ENCODE data around the gene CELF5.
"Not testable (repeated sequence)": the region's sequence is repeated elsewhere in the genome, so short reads cannot be mapped to it uniquely, and the experiment has no call there.

The CELF5 gene

GRCh38 chr19:3229346-3229743, 4.9 kb downstream of the CELF5 start:
- H3K4me3 ChIP-seq (replicated peaks; ENCODE audit: low read depth, low read length), result no peak overlapping the region
- DNase-seq (ENCODE audit: low read depth), result no peak
- TF ChIP-seq CTCF (IDR thresholded peaks at IDR 0.05; ENCODE audit: low read length, missing control alignments), result no peak

DNA sequence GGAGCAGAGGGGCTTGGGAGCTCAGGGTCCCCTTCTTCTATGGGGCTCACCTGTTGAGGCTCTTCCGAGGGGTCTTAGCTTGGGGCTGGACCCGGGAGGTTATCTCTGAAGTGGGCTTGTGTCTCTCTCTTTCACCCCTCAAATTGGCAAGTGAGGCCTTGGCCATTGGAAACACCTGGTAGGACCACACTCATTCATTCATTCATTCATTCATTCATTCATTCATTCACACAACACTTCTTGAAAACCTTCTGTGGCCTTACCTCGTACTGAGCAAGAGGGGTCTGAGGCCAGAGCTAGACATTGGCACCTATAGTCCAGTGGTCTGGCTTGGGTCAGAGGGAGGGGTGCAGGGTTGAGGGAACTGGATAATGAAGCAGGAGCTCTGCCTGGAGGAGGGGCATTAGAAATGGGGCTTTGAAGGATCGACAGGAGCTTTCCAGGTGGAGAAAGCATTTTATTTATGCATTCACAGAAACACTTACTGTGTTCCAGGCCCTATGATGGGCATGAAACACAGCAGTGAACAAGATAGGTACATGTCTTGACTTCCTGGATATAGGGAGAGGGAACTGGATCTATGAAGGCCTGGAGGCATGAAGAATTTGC, 5.5 kb downstream of the CELF5 start:
- no peak for TF ChIP-seq CTCF (IDR thresholded peaks at IDR 0.05; ENCODE audit: low read length, missing control alignments)
- no peak for DNase-seq (ENCODE audit: low read depth)
- no peak overlapping the region for H3K4me3 ChIP-seq (replicated peaks; ENCODE audit: low read depth, low read length)

GRCh38 chr19:3231288-3231687, 6.8 kb downstream of the CELF5 start:
- H3K4me3 ChIP-seq (replicated peaks; ENCODE audit: low read depth, low read length), result no peak overlapping the region
- TF ChIP-seq CTCF (IDR thresholded peaks at IDR 0.05; ENCODE audit: low read length, missing control alignments), result no peak
- no peak for DNase-seq (ENCODE audit: low read depth)

DNA sequence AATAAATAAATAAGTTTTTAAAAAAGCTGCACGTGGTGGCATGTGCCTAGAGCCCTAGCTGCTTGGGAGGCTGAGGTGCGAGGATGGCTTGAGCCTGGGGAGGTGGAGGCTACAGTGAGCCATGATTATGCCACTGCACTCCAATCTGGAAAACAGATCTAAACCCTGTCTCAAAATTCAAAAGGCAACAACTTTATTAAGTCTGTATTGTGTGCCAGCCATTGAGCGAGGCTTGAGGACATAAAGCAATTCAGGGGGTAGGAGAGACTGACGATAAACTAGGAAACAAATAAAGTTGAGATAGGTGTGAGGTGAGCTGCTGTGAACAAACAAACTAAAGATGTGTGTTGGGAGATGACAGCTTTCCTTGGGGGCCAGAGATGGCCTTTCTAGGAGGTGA, 8.7 kb downstream of the CELF5 start:
- TF ChIP-seq CTCF (IDR thresholded peaks at IDR 0.05; ENCODE audit: low read length, missing control alignments), result no peak
- no peak overlapping the region for H3K4me3 ChIP-seq (replicated peaks; ENCODE audit: low read depth, low read length)
- DNase-seq (ENCODE audit: low read depth), result no peak

DNA sequence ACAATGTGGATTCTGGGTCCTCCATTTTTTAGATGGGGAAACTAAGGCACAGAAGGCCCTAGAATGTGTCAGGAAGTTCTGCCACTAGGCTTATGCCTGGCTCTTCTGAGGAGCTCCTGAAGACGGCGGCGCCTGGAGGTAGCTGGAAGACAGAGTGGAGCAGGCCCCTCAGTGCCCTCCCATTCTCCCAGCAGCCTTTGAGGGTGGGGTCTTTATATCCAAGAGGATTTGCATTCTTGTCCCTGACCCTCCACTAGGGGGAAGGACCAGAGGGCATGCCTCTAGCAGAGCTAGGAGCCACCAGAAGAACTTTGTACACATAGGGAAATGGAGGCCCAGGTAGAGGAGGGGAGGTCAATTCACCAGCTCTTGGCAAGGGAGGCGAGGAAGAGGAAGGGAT, 9.4 kb downstream of the CELF5 start:
- no peak for DNase-seq (ENCODE audit: low read depth)
- TF ChIP-seq CTCF (IDR thresholded peaks at IDR 0.05; ENCODE audit: low read length, missing control alignments), result no peak
- H3K4me3 ChIP-seq (replicated peaks; ENCODE audit: low read depth, low read length), result no peak overlapping the region

DNA sequence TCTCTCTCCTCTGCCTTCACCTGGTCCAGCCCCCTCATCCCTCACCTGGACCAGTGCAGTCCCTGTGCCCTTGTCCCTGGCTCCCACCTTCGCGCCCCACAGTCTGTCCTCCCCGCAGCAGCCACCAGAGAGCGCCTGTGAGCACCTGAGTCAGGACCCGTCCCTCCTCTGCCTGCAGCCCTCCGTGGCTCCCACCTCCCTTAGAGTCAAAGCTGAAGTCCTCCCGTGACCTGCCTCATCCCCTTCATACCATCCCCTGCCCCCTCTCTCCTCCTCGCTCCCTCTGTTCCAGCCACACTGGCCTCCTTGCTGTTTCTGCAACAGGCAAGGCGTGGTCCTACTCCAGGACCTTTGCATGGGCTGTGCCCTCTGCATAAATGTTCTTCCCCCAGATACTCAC, 10.3 kb downstream of the CELF5 start:
- no peak for DNase-seq (ENCODE audit: low read depth)
- H3K4me3 ChIP-seq (replicated peaks; ENCODE audit: low read depth, low read length), result no peak overlapping the region
- TF ChIP-seq CTCF (IDR thresholded peaks at IDR 0.05; ENCODE audit: low read length, missing control alignments), result peak; percentile 17

GRCh38 chr19:3235604-3236003, 11.1 kb downstream of the CELF5 start:
- DNase-seq (ENCODE audit: low read depth); H3K4me3 ChIP-seq (replicated peaks; ENCODE audit: low read depth, low read length): not testable (repeated sequence)

All from fibroblast of pulmonary artery (primary cell).